ENCODE results near the gene MYH11. TPM values are rescaled to one million over a fixed set of nuclear protein-coding genes. Genes with fewer than 3 reads are reported as not detected.
"Not testable (repeated sequence)": the region's sequence is repeated elsewhere in the genome, so short reads cannot be mapped to it uniquely, and the experiment has no call there.

The MYH11 gene
- total RNA-seq, 1 donor from 2014 or later, result 0.07 TPM

DNA sequence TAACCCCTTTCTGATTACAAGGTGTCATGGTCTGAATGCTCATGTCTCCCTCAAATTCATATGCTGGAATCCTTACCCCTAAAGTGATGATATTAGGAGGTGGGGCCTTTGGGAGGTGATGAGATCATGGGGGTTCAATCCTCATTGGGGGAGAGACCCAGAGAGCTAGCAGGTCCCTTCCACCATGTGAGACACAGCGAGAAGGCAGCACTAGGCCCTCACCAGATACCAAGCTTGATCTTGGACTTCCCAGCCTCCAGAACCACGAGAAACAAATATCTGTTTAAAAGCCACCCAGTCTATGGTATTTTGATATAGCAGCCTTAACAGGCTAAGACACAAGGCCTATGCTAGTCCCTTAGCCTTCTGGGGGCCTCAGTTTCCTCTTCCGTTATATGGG lies 45.9 kb downstream of the MYH11 start:
- H3K27ac ChIP-seq, result no peak overlapping the region
- TF ChIP-seq, protein P1, sequence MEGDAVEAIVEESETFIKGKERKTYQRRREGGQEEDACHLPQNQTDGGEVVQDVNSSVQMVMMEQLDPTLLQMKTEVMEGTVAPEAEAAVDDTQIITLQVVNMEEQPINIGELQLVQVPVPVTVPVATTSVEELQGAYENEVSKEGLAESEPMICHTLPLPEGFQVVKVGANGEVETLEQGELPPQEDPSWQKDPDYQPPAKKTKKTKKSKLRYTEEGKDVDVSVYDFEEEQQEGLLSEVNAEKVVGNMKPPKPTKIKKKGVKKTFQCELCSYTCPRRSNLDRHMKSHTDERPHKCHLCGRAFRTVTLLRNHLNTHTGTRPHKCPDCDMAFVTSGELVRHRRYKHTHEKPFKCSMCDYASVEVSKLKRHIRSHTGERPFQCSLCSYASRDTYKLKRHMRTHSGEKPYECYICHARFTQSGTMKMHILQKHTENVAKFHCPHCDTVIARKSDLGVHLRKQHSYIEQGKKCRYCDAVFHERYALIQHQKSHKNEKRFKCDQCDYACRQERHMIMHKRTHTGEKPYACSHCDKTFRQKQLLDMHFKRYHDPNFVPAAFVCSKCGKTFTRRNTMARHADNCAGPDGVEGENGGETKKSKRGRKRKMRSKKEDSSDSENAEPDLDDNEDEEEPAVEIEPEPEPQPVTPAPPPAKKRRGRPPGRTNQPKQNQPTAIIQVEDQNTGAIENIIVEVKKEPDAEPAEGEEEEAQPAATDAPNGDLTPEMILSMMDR (IDR thresholded peaks at IDR 0.05), result no peak
- no peak for TF ChIP-seq EZH2phosphoT487 (IDR thresholded peaks at IDR 0.05)
- Mint-ChIP-seq H3K36me3 (no peaks in the 10 kb centered on the region), H3K27me3 (ENCODE audit: insufficient read depth, low read depth) (peaks cover 18% of the 10 kb centered on the region), H3K4me3 (no peak overlapping the region), H3K9me3 (peaks cover 9% of the 10 kb centered on the region), H3K4me1 (peaks cover 25% of the 10 kb centered on the region), H3K27ac (no peak overlapping the region)
- no peak for DNase-seq (ENCODE audit: low spot score)
- no peak overlapping the region for H2AFZ ChIP-seq (replicated peaks)
- peaks cover 6% of the 10 kb centered on the region for H3K9me3 ChIP-seq (ENCODE audit: low read depth)
- no peak overlapping the region for H3K9ac ChIP-seq
- peaks cover 3% of the 10 kb centered on the region for H4K20me1 ChIP-seq (ENCODE audit: low read depth)
- H3K4me2 ChIP-seq, result no peak overlapping the region
- no peak overlapping the region for H3K4me3 ChIP-seq
- peaks cover 35% of the 10 kb centered on the region for H3F3A ChIP-seq (ENCODE audit: low read depth)
- H3K4me1 ChIP-seq, result peaks cover 16% of the 10 kb centered on the region
- no peaks in the 10 kb centered on the region for H3K79me2 ChIP-seq (ENCODE audit: low read depth)
- no peaks in the 10 kb centered on the region for H3K36me3 ChIP-seq
- H3K27me3 ChIP-seq, result no peaks in the 10 kb centered on the region

DNA sequence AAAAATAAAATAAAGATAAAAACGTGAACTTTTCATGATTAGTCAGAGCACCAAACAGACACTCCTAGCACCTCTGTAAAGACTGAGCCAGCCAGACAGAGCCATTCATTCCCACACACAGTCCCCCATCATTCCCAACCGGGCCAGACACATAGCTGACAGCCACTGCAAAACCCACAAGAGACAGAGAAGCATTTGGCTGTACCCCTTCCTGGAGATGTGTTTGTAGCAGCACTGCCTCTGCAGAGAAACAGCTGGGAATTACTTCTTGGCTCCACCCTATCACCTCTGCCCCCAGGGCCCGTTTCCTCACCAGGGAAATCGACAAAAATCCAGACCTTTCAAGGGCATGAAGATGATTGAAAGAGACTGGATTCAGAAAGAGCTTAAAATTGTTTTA lies 46.4 kb downstream of the MYH11 start:
- H3K27me3 ChIP-seq, result no peaks in the 10 kb centered on the region
- H2AFZ ChIP-seq (replicated peaks), result no peak overlapping the region
- H3K4me3 Mint-ChIP-seq, result no peak overlapping the region

DNA sequence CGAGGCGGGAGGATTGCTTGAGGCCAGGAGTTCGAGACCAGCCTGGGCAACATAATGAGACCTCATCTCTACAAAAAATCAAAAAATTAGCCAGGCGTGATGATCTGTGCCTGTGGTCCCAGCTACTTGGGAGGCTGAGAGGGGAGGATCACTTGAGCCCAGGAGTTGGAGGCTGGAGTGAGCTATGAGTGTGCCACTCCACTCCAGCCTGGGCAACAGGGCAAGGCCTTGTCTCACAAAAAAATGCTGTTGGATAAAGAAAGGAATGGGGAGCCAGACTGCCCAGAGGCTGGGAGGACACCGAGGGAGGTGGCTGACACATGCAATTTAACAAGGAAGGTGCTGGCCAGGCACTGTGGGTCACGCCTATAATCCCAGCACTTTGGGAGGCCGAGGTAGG lies 47.5 kb downstream of the MYH11 start:
- not testable (repeated sequence) for H3K4me3 ChIP-seq; H3K36me3 ChIP-seq; H3K27me3 ChIP-seq; DNase-seq (ENCODE audit: low spot score); H4K20me1 ChIP-seq (ENCODE audit: low read depth); H3K27ac ChIP-seq; H3K4me2 ChIP-seq; H3K9me3 ChIP-seq (ENCODE audit: low read depth); H3K9me3 Mint-ChIP-seq; H3K36me3 Mint-ChIP-seq; H3K27ac Mint-ChIP-seq; H2AFZ ChIP-seq (replicated peaks); H3K9ac ChIP-seq; H3K79me2 ChIP-seq (ENCODE audit: low read depth)
- H3K4me1 ChIP-seq, result peaks cover 16% of the 10 kb centered on the region
- H3K27me3 Mint-ChIP-seq (ENCODE audit: insufficient read depth, low read depth), result peaks cover 18% of the 10 kb centered on the region
- H3K4me1 Mint-ChIP-seq, result peaks cover 25% of the 10 kb centered on the region
- H3F3A ChIP-seq (ENCODE audit: low read depth), result peaks cover 35% of the 10 kb centered on the region
- peak overlapping the region; percentile 67 for H3K4me3 Mint-ChIP-seq

More for the DNA sequence above, 46.4 kb downstream of the MYH11 start:
- Histone ChIP-seq H3K27ac (no peak overlapping the region), H3F3A (ENCODE audit: low read depth) (peaks cover 35% of the 10 kb centered on the region), H3K4me1 (peaks cover 16% of the 10 kb centered on the region), H3K4me3 (no peak overlapping the region), H4K20me1 (ENCODE audit: low read depth) (peaks cover 3% of the 10 kb centered on the region), H3K79me2 (ENCODE audit: low read depth) (no peaks in the 10 kb centered on the region), H3K9me3 (ENCODE audit: low read depth) (peaks cover under 1% of the 10 kb centered on the region), H3K36me3 (no peaks in the 10 kb centered on the region), H3K4me2 (no peak overlapping the region), H3K9ac (no peak overlapping the region)
- TF ChIP-seq EZH2phosphoT487 (IDR thresholded peaks at IDR 0.05) (no peak), EZH2 (IDR thresholded peaks at IDR 0.05) (no peak)
- TF ChIP-seq, protein P1 (IDR thresholded peaks at IDR 0.05), result no peak
- no peak overlapping the region for H3K27ac Mint-ChIP-seq
- no peaks in the 10 kb centered on the region for H3K36me3 Mint-ChIP-seq
- H3K27me3 Mint-ChIP-seq (ENCODE audit: insufficient read depth, low read depth), result peaks cover 18% of the 10 kb centered on the region
- peaks cover 25% of the 10 kb centered on the region for H3K4me1 Mint-ChIP-seq
- peaks cover 4% of the 10 kb centered on the region for H3K9me3 Mint-ChIP-seq
- DNase-seq (ENCODE audit: low spot score), result no peak

DNA sequence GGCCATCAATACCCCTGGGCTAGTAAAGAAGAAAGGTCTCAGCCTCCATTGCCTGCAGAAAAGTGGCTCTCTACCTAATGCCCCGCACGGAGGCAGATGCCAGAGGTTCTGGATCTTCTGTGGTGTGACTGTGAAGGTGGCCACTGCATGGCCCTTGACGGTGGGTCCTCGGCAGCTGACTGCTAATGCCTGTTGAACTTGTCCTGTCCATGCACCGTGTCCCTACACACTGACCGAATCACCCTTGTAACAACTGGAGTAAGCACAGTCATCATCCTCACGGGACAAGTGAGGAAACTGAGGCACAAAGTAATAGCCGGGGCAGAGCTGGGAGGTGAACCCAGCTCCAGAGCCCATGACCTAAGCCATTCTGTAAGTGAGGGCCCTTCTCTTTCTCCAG lies 48.8 kb downstream of the MYH11 start:
- peak overlapping the region; percentile 86 for H2AFZ ChIP-seq (replicated peaks)
- H3K9me3 ChIP-seq (ENCODE audit: low read depth), result no peaks in the 10 kb centered on the region
- H3K4me2 ChIP-seq, result peak overlapping the region; percentile 74

More for the DNA sequence above, 48.8 kb downstream of the MYH11 start:
- DNase-seq (ENCODE audit: low spot score), result no peak
- Histone ChIP-seq H3F3A (ENCODE audit: low read depth) (peaks cover 35% of the 10 kb centered on the region), H3K36me3 (no peaks in the 10 kb centered on the region), H4K20me1 (ENCODE audit: low read depth) (peaks cover 3% of the 10 kb centered on the region), H3K4me3 (no peak overlapping the region), H3K4me1 (peaks cover 16% of the 10 kb centered on the region), H3K79me2 (ENCODE audit: low read depth) (no peaks in the 10 kb centered on the region), H3K9ac (no peak overlapping the region), H3K27me3 (no peaks in the 10 kb centered on the region), H3K27ac (no peak overlapping the region)
- Mint-ChIP-seq H3K36me3 (no peaks in the 10 kb centered on the region), H3K27ac (peak overlapping the region; percentile 53), H3K4me3 (no peak overlapping the region), H3K4me1 (peaks cover 25% of the 10 kb centered on the region), H3K27me3 (ENCODE audit: insufficient read depth, low read depth) (peaks cover 18% of the 10 kb centered on the region), H3K9me3 (no peaks in the 10 kb centered on the region)
- TF ChIP-seq EZH2phosphoT487 (IDR thresholded peaks at IDR 0.05) (no peak), EZH2 (IDR thresholded peaks at IDR 0.05) (no peak)
- TF ChIP-seq, protein P1 (IDR thresholded peaks at IDR 0.05), result no peak

Data from neural progenitor cell (in vitro differentiated cells).